Ovary (tissue), 3 donors: ENCODE results near the gene RGS11.

Experiments
- EP300 ChIP-seq: sonication (generic); formaldehyde crosslinking; IDR thresholded peaks from one replicate; pipeline ENCODE4 v1.6.1; 2017; ENCODE audit warnings: antibody characterized with exemption
- POLR2A ChIP-seq: fragments of 450-650 bp; IDR thresholded peaks from one replicate; pipeline ENCODE4 v1.6.1; 2017; ENCODE audit warnings: antibody characterized with exemption, mild to moderate bottlenecking, moderate library complexity
- TF ChIP-seq, protein P1 (sequence below), 3 donors: fragments of 450-650 bp in 2 of 3; fragments of 200-600 bp in 1 of 3; IDR thresholded peaks; one replicate each; pipeline versions ENCODE4 v1.5.1 to v1.8.0; 2016 to 2022; ENCODE audit warnings: antibody characterized with exemption in 3 of 3, mild to moderate bottlenecking in 1 of 3
- donor health status: DM: no; HTN: no; CAD: no.

DNA sequence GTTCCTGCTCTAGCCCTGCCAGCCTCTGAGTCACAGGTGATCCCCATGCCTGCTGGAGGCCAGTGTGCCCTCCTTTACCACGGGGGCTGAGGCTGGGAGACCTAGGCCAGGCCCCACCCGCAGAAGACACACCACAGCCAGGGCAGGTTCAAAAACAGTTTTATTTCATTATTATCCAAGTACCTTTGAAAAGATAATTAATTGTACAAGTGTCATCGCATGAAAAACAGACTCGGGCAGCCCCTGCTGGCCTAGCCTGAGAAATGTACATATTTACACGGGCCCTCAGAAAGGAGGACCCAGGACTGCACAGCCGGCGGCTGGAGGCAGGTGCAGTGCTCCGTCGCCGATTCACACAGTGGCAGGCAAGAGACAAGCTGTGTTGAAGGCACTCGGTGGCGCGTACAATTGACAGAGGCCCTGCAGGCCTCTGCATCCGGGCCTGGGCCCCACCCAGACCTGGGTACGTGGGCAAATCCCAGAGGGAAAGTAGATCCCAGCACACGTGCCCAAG is 11.6 kb upstream of the RGS11 start:
- TF ChIP-seq, protein P1, sequence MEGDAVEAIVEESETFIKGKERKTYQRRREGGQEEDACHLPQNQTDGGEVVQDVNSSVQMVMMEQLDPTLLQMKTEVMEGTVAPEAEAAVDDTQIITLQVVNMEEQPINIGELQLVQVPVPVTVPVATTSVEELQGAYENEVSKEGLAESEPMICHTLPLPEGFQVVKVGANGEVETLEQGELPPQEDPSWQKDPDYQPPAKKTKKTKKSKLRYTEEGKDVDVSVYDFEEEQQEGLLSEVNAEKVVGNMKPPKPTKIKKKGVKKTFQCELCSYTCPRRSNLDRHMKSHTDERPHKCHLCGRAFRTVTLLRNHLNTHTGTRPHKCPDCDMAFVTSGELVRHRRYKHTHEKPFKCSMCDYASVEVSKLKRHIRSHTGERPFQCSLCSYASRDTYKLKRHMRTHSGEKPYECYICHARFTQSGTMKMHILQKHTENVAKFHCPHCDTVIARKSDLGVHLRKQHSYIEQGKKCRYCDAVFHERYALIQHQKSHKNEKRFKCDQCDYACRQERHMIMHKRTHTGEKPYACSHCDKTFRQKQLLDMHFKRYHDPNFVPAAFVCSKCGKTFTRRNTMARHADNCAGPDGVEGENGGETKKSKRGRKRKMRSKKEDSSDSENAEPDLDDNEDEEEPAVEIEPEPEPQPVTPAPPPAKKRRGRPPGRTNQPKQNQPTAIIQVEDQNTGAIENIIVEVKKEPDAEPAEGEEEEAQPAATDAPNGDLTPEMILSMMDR (IDR thresholded peaks at IDR 0.05) = no peak
- TF ChIP-seq EP300 (no peak), POLR2A (no peak)
